ENCODE data around the gene TACC3. TPM values are rescaled to one million over a fixed set of nuclear protein-coding genes. Genes with fewer than 3 reads are reported as not detected.

The TACC3 gene
- total and polyA plus RNA-seq, 9 donors, result 8.9 to 37.9 (median 30.7) TPM

DNA sequence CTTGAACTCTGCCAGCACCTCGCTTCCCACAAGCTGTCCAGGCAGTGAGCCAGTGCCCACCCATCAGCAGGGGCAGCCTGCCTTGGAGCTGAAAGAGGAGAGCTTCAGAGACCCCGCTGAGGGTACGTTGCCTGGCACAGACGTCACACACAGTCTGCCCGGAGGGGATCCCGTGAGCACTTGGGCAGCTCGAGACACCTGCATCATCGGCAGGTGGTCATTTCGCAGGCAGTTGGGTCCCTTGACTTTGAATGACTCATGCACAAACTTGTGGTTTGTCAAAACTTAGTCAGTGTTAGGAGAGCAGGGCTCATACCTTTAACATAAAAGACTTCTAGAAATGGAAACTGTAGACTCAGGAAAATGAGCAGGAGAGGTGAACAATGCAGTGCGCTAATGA, 9.9 kb downstream of the TACC3 start:
- peaks cover 71% of the 10 kb centered on the region for H3K36me3 ChIP-seq (ENCODE audit: control insufficient read depth, insufficient read depth, low read length)
- peaks cover 14% of the 10 kb centered on the region for H3K4me1 ChIP-seq (ENCODE audit: control insufficient read depth, insufficient read depth, low read length)
- DNase-seq, result no peak
- no peak overlapping the region for H3K4me3 ChIP-seq (ENCODE audit: low read length)
- H3K9me3 ChIP-seq (replicated peaks; ENCODE audit: control insufficient read depth, low read depth, low read length), result no peaks in the 10 kb centered on the region
- no peak overlapping the region for H3K27ac ChIP-seq (ENCODE audit: low read length)
- 97% methylated on average over 8 of the region's 10 CpGs for WGBS (ENCODE audit: insufficient coverage)
- H3K27me3 ChIP-seq (ENCODE audit: control insufficient read depth, insufficient read depth, low read length), result no peaks in the 10 kb centered on the region

DNA sequence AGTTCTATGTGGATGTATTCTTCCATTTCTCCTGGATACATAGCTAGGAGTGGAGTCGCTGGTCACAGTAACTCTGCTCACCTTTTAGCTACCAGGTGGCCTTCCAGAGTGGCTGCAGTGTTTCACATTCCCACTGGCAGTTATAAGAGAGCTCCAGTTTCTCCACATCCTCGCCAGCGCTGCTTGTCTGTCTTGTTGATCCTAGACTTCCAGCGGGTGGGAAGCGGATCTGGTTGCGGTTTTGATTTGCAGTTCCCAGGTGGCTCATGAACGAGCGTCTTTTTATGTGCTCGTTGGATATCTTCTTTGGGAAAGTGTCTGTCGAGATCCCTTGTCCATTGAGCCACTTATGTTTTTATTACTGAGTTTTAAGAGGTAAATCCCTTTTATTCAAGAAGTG, 11.6 kb downstream of the TACC3 start:
- no peak for DNase-seq
- 74% methylated on average over 6 of the region's 10 CpGs for WGBS (ENCODE audit: insufficient coverage)
- H3K4me1 ChIP-seq (ENCODE audit: control insufficient read depth, insufficient read depth, low read length), result peaks cover 6% of the 10 kb centered on the region
- peaks cover 71% of the 10 kb centered on the region for H3K36me3 ChIP-seq (ENCODE audit: control insufficient read depth, insufficient read depth, low read length)
- H3K9me3 ChIP-seq (replicated peaks; ENCODE audit: control insufficient read depth, low read depth, low read length), result peaks cover 6% of the 10 kb centered on the region
- H3K4me3 ChIP-seq (ENCODE audit: low read length), result no peak overlapping the region
- no peak overlapping the region for H3K27ac ChIP-seq (ENCODE audit: low read length)
- H3K27me3 ChIP-seq (ENCODE audit: control insufficient read depth, insufficient read depth, low read length), result no peaks in the 10 kb centered on the region

DNA sequence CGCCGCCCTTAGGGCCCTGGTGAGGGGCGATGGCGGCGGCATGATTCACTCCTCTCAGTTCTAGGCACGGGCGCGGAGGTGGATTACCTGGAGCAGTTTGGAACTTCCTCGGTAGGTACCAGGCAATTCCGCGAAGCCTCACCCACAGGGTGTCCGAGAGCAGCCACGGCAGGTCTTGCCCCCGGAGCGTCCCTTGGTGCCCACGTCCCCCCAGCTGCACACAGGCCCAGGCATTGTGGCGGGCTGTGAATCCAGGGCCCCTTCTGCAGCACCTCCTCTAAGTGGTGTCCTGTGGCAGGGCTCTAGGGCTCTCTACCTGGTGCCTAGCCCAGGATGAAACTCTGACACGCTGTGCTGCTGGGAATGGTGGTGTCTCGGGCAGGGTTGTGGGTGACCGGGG, 13.9 kb downstream of the TACC3 start:
- no peak overlapping the region for H3K4me3 ChIP-seq (ENCODE audit: low read length)
- peaks cover 12% of the 10 kb centered on the region for H3K9me3 ChIP-seq (replicated peaks; ENCODE audit: control insufficient read depth, low read depth, low read length)
- H3K4me1 ChIP-seq (ENCODE audit: control insufficient read depth, insufficient read depth, low read length), result no peaks in the 10 kb centered on the region
- H3K36me3 ChIP-seq (ENCODE audit: control insufficient read depth, insufficient read depth, low read length), result peaks cover 71% of the 10 kb centered on the region
- H3K27ac ChIP-seq (ENCODE audit: low read length), result no peak overlapping the region
- DNase-seq, result no peak
- 93% methylated on average over 17 of the region's 20 CpGs for WGBS (ENCODE audit: insufficient coverage)
- no peaks in the 10 kb centered on the region for H3K27me3 ChIP-seq (ENCODE audit: control insufficient read depth, insufficient read depth, low read length)

DNA sequence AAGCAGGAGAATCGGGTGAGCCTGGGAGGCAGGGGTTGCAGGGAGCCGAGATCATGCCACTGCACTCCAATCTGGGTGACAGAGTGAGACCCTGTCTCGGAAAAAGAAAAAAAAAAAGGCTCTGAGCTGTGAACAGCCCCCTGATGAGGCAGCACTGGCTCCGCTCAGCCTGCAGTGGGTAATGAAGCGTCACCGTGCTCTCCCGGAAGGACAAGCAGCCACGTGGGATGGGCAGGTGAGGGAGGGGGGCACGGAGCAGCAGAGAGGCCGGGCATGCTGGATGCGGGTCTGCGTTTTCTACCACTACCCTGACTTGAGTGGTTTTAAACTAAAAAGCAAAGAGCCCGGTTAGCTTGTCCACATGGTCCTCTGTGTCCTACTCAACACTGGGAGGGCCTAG, 15.5 kb downstream of the TACC3 start:
- Histone ChIP-seq H3K27me3 (ENCODE audit: control insufficient read depth, insufficient read depth, low read length) (no peaks in the 10 kb centered on the region), H3K9me3 (replicated peaks; ENCODE audit: control insufficient read depth, low read depth, low read length) (peaks cover 12% of the 10 kb centered on the region), H3K27ac (ENCODE audit: low read length) (no peak overlapping the region), H3K36me3 (ENCODE audit: control insufficient read depth, insufficient read depth, low read length) (peaks cover 76% of the 10 kb centered on the region), H3K4me3 (ENCODE audit: low read length) (no peak overlapping the region), H3K4me1 (ENCODE audit: control insufficient read depth, insufficient read depth, low read length) (no peaks in the 10 kb centered on the region)
- DNase-seq, result no peak
- over 99% methylated on average over 13 of the region's 13 CpGs for WGBS (ENCODE audit: insufficient coverage)

DNA sequence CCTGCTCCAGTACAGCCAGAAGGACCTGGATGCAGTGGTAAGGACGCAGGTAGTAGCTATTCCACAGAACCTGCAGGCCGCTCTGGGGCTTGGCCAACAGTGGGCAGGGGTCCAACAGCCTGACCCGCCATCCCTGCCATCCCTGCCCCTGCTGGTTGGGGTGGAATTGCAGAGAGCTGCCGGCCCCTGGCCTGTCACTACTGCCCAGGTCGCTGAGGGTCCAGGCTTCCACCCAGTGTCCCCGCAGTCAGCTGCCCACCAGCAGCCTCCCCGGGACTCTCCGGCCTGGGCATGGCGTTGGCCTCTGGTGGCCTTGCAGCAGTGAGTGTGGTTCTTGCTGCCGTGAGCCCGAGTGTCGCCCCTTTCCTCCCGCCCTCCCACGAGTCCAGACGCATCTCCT, 16.3 kb downstream of the TACC3 start:
- Histone ChIP-seq H3K36me3 (ENCODE audit: control insufficient read depth, insufficient read depth, low read length) (peaks cover 78% of the 10 kb centered on the region), H3K4me1 (ENCODE audit: control insufficient read depth, insufficient read depth, low read length) (no peaks in the 10 kb centered on the region), H3K27ac (ENCODE audit: low read length) (no peak overlapping the region), H3K9me3 (replicated peaks; ENCODE audit: control insufficient read depth, low read depth, low read length) (peaks cover 12% of the 10 kb centered on the region), H3K4me3 (ENCODE audit: low read length) (no peak overlapping the region), H3K27me3 (ENCODE audit: control insufficient read depth, insufficient read depth, low read length) (no peaks in the 10 kb centered on the region)
- no peak for DNase-seq
- 97% methylated on average over 14 of the region's 15 CpGs for WGBS (ENCODE audit: insufficient coverage)

DNA sequence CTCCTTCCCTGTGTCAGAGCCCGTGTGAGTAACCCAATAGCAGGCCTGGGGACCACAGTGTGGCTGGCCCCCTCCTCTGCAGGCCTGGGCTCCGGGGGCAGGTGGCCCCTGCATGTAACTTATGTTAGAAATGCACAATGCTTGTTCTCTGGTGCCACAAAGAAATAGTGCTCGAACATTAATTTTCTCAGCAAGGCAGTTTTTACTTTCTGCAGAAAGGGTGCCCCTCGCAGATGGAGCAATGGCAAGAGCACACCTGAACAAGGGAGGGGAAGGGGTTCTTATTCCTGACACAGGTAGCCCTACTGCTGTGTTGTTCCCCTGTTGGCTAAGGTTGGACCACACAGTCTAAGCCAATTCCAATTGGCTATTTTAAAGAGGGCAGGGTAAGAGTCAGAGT, 17.1 kb downstream of the TACC3 start:
- no peak for DNase-seq
- Histone ChIP-seq H3K27ac (ENCODE audit: low read length) (no peak overlapping the region), H3K27me3 (ENCODE audit: control insufficient read depth, insufficient read depth, low read length) (no peaks in the 10 kb centered on the region), H3K36me3 (ENCODE audit: control insufficient read depth, insufficient read depth, low read length) (peaks cover 73% of the 10 kb centered on the region), H3K4me1 (ENCODE audit: control insufficient read depth, insufficient read depth, low read length) (no peaks in the 10 kb centered on the region), H3K4me3 (ENCODE audit: low read length) (no peak overlapping the region), H3K9me3 (replicated peaks; ENCODE audit: control insufficient read depth, low read depth, low read length) (peaks cover 12% of the 10 kb centered on the region)
- WGBS (ENCODE audit: insufficient coverage), result 100% methylated on average over 3 of the region's 4 CpGs

DNA sequence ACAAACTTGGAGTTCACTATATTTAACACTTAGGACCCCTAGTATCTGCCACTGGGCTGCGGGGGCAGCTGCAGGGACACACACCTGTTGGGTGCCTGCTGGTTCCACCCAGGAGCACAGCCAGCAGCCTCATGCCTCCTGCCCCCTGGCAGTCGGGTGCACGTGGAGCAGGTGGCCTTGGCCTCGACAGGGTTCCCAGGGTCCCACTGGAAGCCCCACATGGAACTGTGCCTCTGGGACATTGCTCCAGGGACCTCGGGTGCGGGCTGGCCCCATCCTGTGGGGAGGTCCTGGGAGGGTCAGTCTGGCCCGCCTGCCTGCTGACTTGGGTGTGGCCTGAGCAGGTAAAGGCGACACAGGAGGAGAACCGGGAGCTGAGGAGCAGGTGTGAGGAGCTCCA, 18.0 kb downstream of the TACC3 start:
- no peak for DNase-seq
- WGBS (ENCODE audit: insufficient coverage), result 94% methylated on average over 7 of the region's 9 CpGs
- Histone ChIP-seq H3K4me1 (ENCODE audit: control insufficient read depth, insufficient read depth, low read length) (no peaks in the 10 kb centered on the region), H3K36me3 (ENCODE audit: control insufficient read depth, insufficient read depth, low read length) (peaks cover 78% of the 10 kb centered on the region), H3K4me3 (ENCODE audit: low read length) (no peak overlapping the region), H3K27ac (ENCODE audit: low read length) (no peak overlapping the region), H3K9me3 (replicated peaks; ENCODE audit: control insufficient read depth, low read depth, low read length) (peaks cover 12% of the 10 kb centered on the region), H3K27me3 (ENCODE audit: control insufficient read depth, insufficient read depth, low read length) (no peaks in the 10 kb centered on the region)

DNA sequence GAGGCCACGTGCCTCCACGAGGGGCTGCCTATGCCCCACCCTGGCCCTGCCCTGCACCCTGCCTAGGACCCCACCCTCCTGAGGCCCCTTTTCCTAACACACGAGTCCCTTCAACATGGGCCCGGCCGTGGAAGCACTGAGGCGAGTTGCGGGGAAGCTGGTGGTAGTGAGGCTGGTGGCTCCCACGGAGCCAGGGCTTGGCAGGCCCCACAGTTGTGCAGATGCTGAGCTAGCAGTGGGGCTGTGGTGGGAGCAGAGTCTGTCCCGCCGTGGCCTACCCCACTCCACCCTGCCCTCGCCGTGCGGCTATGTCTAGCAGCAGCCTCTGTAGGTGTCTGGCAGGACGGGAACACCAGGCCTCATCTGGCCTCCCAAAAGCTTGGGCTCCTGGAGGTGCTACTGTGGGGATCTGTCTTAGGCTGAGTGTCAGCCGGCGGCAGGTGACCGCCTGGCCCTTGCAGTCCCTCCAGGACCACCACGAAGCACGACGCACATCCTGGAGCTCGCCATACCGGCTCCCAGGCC, 18.8 kb downstream of the TACC3 start:
- 96% methylated on average over 8 of the region's 22 CpGs for WGBS (ENCODE audit: insufficient coverage)
- no peak overlapping the region for H3K27ac ChIP-seq (ENCODE audit: low read length)
- no peaks in the 10 kb centered on the region for H3K27me3 ChIP-seq (ENCODE audit: control insufficient read depth, insufficient read depth, low read length)
- H3K4me1 ChIP-seq (ENCODE audit: control insufficient read depth, insufficient read depth, low read length), result no peaks in the 10 kb centered on the region
- H3K9me3 ChIP-seq (replicated peaks; ENCODE audit: control insufficient read depth, low read depth, low read length), result peaks cover 12% of the 10 kb centered on the region
- no peak for DNase-seq
- H3K36me3 ChIP-seq (ENCODE audit: control insufficient read depth, insufficient read depth, low read length), result peaks cover 79% of the 10 kb centered on the region
- H3K4me3 ChIP-seq (ENCODE audit: low read length), result no peak overlapping the region

DNA sequence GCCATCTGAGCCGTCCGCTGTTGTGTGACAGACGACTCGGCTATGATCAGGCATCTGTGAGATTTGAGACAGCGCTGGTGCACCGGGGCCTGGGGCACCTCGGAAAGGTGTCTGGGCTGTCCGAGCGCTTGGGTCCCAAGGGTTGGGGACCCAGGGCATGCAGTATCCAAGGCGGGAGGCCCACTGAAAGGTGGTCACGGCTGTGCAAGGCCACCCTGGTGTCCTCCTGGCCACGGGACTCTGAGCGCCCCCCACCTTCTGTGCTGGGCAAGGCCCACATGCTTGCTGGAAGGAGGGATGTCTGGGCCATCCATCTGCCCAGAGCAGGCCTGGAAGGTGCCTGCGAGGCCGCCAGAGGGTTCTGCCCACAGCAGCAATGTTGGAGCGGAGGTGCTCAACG, 19.9 kb downstream of the TACC3 start:
- peaks cover 12% of the 10 kb centered on the region for H3K9me3 ChIP-seq (replicated peaks; ENCODE audit: control insufficient read depth, low read depth, low read length)
- 92% methylated on average over 17 of the region's 17 CpGs for WGBS (ENCODE audit: insufficient coverage)
- H3K36me3 ChIP-seq (ENCODE audit: control insufficient read depth, insufficient read depth, low read length), result peaks cover 72% of the 10 kb centered on the region

DNA sequence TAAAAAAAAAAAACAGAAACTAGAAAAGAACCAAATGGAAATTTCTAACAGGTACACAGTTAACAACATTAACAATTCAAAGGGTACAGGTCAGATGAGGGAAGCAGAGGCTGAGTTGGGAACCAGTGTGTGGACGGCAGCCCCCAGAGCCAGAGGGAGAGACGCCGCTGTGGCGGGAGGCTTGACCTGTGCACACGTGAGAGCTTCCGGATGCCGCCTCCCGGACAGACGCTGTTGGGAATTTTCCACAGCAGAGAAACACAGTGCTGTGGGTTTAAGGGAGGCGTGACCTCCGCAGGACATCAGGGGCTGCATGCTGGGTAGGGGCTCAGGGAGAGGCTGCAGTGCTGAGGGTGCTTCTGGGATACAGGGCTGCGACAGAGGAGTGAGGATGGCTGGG, 22.2 kb downstream of the TACC3 start:
- 64% methylated on average over 11 of the region's 12 CpGs for WGBS (ENCODE audit: insufficient coverage)

More for the DNA sequence above, 19.9 kb downstream of the TACC3 start:
- no peak overlapping the region for H3K4me3 ChIP-seq (ENCODE audit: low read length)
- no peak overlapping the region for H3K27ac ChIP-seq (ENCODE audit: low read length)
- no peak for DNase-seq
- H3K4me1 ChIP-seq (ENCODE audit: control insufficient read depth, insufficient read depth, low read length), result no peaks in the 10 kb centered on the region
- no peaks in the 10 kb centered on the region for H3K27me3 ChIP-seq (ENCODE audit: control insufficient read depth, insufficient read depth, low read length)

DNA sequence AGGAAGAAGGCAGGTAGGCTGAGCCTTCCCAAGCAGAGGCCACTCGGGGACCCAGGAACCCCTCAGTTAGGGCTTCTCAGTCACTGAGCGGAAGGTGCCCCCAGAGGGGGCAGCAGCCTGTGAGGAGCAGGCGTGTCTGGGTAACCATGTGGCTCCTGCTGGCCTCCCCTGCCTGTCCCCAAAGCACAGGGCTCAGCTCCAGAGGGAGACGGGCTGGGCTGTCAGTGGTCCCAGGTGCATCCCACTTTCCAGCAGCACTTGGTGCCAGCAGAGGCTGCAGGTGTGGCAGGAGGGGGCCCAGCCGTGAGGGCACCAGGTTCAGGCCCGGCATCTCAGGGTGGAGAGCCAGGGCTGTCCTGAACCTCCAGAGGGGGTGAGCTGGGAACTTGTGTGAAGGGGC, 22.7 kb downstream of the TACC3 start:
- H3K9me3 ChIP-seq (replicated peaks; ENCODE audit: control insufficient read depth, low read depth, low read length), result no peaks in the 10 kb centered on the region
- no peak overlapping the region for H3K27ac ChIP-seq (ENCODE audit: low read length)
- peaks cover 47% of the 10 kb centered on the region for H3K36me3 ChIP-seq (ENCODE audit: control insufficient read depth, insufficient read depth, low read length)
- H3K27me3 ChIP-seq (ENCODE audit: control insufficient read depth, insufficient read depth, low read length), result no peaks in the 10 kb centered on the region
- H3K4me1 ChIP-seq (ENCODE audit: control insufficient read depth, insufficient read depth, low read length), result peaks cover 6% of the 10 kb centered on the region
- WGBS (ENCODE audit: insufficient coverage), result 86% methylated on average over 6 of the region's 6 CpGs
- DNase-seq, result no peak
- H3K4me3 ChIP-seq (ENCODE audit: low read length), result no peak overlapping the region

More for the DNA sequence above, 22.2 kb downstream of the TACC3 start:
- Histone ChIP-seq H3K27ac (ENCODE audit: low read length) (no peak overlapping the region), H3K4me1 (ENCODE audit: control insufficient read depth, insufficient read depth, low read length) (peaks cover 4% of the 10 kb centered on the region), H3K27me3 (ENCODE audit: control insufficient read depth, insufficient read depth, low read length) (no peaks in the 10 kb centered on the region), H3K4me3 (ENCODE audit: low read length) (no peak overlapping the region), H3K9me3 (replicated peaks; ENCODE audit: control insufficient read depth, low read depth, low read length) (peaks cover under 1% of the 10 kb centered on the region), H3K36me3 (ENCODE audit: control insufficient read depth, insufficient read depth, low read length) (peaks cover 51% of the 10 kb centered on the region)
- DNase-seq, result no peak

All from muscle of leg (tissue), 11 donors.